Breast epithelium (tissue), 4 donors: Measurements from ENCODE around the gene SCD5. TPM values are rescaled to one million over a fixed set of nuclear protein-coding genes. Genes with fewer than 3 reads are reported as not detected.

Experiments used
- DNase-seq, 2 donors: peaks; one replicate each; pipeline ENCODE4 v3.0.0-alpha.2; 2019; ENCODE audit warnings: low spot score in 2 of 2
- H3K27ac ChIP-seq, 2 donors: fragments of 200-600 bp; sonication (generic) in 1 of 2; one replicate each; pipeline ENCODE4 v1.5.1; 2016 to 2019; ENCODE audit warnings: mild to moderate bottlenecking in 1 of 2
- H3K27me3 ChIP-seq, 2 donors: fragments of 200-600 bp; sonication (generic) in 1 of 2; one replicate each; pipeline versions ENCODE4 v1.5.1 to v1.6.0; 2017 to 2019; ENCODE audit warnings: control low read depth in 1 of 2, mild to moderate bottlenecking in 1 of 2
- H3K36me3 ChIP-seq: fragments of 200-600 bp; one replicate; pipeline ENCODE4 v1.5.1; 2019
- H3K4me1 ChIP-seq, 2 donors: fragments of 200-600 bp; sonication (generic); one replicate each; pipeline ENCODE4 v1.5.1; 2016 to 2019; ENCODE audit warnings: control low read depth in 1 of 2
- H3K4me3 ChIP-seq, 3 donors: fragments of 200-600 bp; sonication (generic); 1 replicate in 2 of 3; 2 replicates in 1 of 3; pipeline ENCODE4 v1.5.1; 2016 to 2019; ENCODE audit warnings: mild to moderate bottlenecking in 3 of 3, moderate library complexity in 2 of 3
- H3K9me3 ChIP-seq, 2 donors: fragments of 200-600 bp; sonication (generic) in 1 of 2; one replicate each; pipeline ENCODE4 v1.5.1; 2016 to 2019; ENCODE audit warnings: control low read depth in 1 of 2
- POLR2A ChIP-seq: fragments of 450-650 bp; IDR thresholded peaks from one replicate; pipeline ENCODE4 v1.6.1; 2016; ENCODE audit warnings: antibody characterized with exemption, mild to moderate bottlenecking, moderate library complexity
- POLR2AphosphoS5 ChIP-seq, 3 donors: sonication (generic); formaldehyde crosslinking; IDR thresholded peaks; one replicate each; pipeline ENCODE4 v1.6.1; 2017; ENCODE audit warnings: antibody characterized with exemption in 3 of 3
- intact Hi-C: fragments of 100-400 bp; cut with DNase I; formaldehyde crosslinking; loops from one replicate; pipeline ENCODE4 v1.15.1; 2023; ENCODE audit warnings: low total_unique reads
- total RNA-seq, 3 donors: library from RNA; depleted of rRNA; stranded (reverse); fragments of >200 nt; gene quantifications; one replicate each; pipeline ENCODE4 v1.1.0, GENCODE V29; 2016
- TF ChIP-seq, protein P1 (sequence below), 3 donors: fragments of 450-650 bp; IDR thresholded peaks; one replicate each; pipeline ENCODE4 v1.5.1; 2016 to 2017; ENCODE audit warnings: antibody characterized with exemption in 3 of 3, mild to moderate bottlenecking in 3 of 3, moderate library complexity in 3 of 3

The SCD5 gene
- total RNA-seq, 3 donors from 2014 or later, result 9.8 to 17.0 (median 14.7) TPM

DNA sequence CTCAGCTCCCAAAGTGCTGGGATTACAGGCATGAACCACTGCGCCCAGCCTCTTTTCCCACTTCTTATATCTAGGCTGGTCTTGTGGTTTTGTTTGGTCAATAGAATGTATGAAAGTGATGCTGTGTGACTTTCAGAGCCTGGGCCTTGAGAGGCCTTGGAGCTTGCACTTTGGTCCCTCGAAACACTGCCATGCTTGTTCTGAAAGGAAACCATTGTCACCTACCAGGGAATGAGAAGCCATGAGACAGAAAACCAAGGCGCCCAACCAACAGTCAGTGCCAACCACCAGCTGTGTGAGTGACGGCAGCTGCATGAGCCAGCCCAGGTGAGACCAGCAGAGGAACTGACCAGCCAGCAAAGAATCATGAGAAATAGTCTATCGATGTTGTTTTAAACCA lies 57.4 kb downstream of the SCD5 start:
- Histone ChIP-seq H3K36me3 (no peaks in the 10 kb centered on the region), H3K9me3 (no peaks in the 10 kb centered on the region), H3K4me3 (no peak overlapping the region), H3K27me3 (no peaks in the 10 kb centered on the region), H3K27ac (no peak overlapping the region), H3K4me1 (no peaks in the 10 kb centered on the region)
- TF ChIP-seq POLR2AphosphoS5 (IDR thresholded peaks at IDR 0.05), result no peak
- TF ChIP-seq, protein P1, sequence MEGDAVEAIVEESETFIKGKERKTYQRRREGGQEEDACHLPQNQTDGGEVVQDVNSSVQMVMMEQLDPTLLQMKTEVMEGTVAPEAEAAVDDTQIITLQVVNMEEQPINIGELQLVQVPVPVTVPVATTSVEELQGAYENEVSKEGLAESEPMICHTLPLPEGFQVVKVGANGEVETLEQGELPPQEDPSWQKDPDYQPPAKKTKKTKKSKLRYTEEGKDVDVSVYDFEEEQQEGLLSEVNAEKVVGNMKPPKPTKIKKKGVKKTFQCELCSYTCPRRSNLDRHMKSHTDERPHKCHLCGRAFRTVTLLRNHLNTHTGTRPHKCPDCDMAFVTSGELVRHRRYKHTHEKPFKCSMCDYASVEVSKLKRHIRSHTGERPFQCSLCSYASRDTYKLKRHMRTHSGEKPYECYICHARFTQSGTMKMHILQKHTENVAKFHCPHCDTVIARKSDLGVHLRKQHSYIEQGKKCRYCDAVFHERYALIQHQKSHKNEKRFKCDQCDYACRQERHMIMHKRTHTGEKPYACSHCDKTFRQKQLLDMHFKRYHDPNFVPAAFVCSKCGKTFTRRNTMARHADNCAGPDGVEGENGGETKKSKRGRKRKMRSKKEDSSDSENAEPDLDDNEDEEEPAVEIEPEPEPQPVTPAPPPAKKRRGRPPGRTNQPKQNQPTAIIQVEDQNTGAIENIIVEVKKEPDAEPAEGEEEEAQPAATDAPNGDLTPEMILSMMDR (IDR thresholded peaks at IDR 0.05), result no peak
- no peak for TF ChIP-seq POLR2A
- intact Hi-C loops, result no loop called here
- DNase-seq, result no peak

DNA sequence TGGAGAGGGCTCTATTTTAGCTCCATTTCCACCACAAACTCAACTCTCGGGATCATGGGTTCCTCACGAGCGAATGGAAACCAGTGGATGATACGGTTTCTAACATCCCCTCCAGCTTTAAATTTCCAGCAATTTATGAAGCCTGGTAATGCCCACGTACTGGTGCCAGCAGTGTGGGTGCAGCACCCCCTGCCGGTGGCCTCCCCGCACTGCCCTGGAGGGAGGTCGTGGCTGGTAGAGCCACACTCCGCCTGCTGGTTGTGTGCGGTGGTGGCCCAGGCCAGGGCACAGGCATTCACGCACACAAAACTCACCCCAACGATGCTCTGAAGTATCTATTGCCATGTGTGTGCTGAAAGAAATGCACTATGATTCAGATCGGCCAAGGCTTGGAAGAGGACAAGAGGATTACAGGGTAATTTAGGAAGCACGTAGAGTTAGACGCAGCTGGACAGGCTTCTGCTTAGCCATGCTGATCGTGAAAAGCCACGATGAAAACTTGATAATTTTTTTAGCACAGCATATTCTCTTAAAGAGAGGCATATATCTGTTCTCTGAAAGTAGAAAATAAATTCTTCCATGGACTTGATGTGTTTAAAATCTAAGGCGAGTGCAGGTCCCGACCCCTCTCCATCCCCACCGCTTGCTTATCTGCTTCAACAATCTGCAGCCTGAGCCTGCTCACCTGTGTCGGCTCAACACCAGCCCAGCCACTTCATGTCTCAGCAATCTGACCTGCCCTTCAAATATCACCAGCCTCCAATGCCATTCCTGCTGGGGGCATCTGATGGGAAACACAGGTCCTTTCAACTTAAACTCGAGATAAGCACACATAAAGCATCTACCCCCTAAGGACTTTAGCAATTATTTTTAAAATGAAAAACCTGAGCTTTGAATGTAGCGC lies 59.1 kb downstream of the SCD5 start:
- H3K27ac ChIP-seq, result no peak overlapping the region
- no peaks in the 10 kb centered on the region for H3K27me3 ChIP-seq
- intact Hi-C loops, result no loop called here
- TF ChIP-seq, protein P1 (IDR thresholded peaks at IDR 0.05), result peak; percentile 42 to 96 (median 46)
- no peak for TF ChIP-seq POLR2A
- peak in 2 of 3 donors; percentile 13 to 42 for TF ChIP-seq POLR2AphosphoS5 (IDR thresholded peaks at IDR 0.05)
- peak in 1 of 2 donors; percentile 72 for DNase-seq
- no peaks in the 10 kb centered on the region for H3K9me3 ChIP-seq
- H3K4me1 ChIP-seq, result no peaks in the 10 kb centered on the region
- no peak overlapping the region for H3K4me3 ChIP-seq
- H3K36me3 ChIP-seq, result no peaks in the 10 kb centered on the region

- Histone ChIP-seq H3K4me1 (no peaks in the 10 kb centered on the region), H3K27me3 (no peaks in the 10 kb centered on the region), H3K36me3 (no peaks in the 10 kb centered on the region), H3K4me3 (no peak overlapping the region), H3K9me3 (no peaks in the 10 kb centered on the region), H3K27ac (no peak overlapping the region)
- intact Hi-C loops, result no loop called here
- no peak for DNase-seq
- TF ChIP-seq POLR2AphosphoS5 (IDR thresholded peaks at IDR 0.05) (no peak), POLR2A (no peak)
- TF ChIP-seq, protein P1 (IDR thresholded peaks at IDR 0.05), result no peak
These were observed 61.2 kb downstream of the SCD5 start for GRCh38 chr4:82737354-82737753.

GRCh38 chr4:82733636-82734035 lies 65.0 kb downstream of the SCD5 start:
- no peaks in the 10 kb centered on the region for H3K4me1 ChIP-seq
- H3K36me3 ChIP-seq, result no peaks in the 10 kb centered on the region
- TF ChIP-seq POLR2A, result no peak
- TF ChIP-seq, protein P1 (IDR thresholded peaks at IDR 0.05), result no peak
- TF ChIP-seq POLR2AphosphoS5 (IDR thresholded peaks at IDR 0.05), result no peak
- H3K4me3 ChIP-seq, result no peak overlapping the region
- H3K27me3 ChIP-seq, result no peaks in the 10 kb centered on the region
- intact Hi-C loops, result no loop called here
- H3K9me3 ChIP-seq, result no peaks in the 10 kb centered on the region
- no peak overlapping the region for H3K27ac ChIP-seq
- no peak for DNase-seq

DNA sequence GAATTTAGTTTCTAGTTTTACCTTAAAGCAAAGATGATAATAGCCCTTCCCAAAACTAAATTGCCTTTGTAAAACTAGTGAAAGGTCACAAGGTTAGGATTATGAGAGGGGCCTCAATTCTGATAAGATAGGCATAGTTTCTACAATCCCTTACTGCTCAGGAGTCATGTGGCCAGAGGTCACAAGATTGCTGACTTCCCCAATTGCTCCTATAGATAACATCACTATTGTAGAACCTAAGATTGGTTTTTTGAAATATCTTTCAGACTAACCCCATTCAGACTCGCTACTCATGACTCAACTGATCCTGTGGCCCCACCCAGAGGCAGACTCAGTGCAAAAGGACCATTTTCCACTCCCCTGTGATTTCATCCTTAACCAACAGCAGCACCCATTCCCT lies 70.3 kb downstream of the SCD5 start:
- Histone ChIP-seq H3K27me3 (no peaks in the 10 kb centered on the region), H3K4me1 (no peaks in the 10 kb centered on the region), H3K27ac (no peak overlapping the region), H3K9me3 (no peaks in the 10 kb centered on the region), H3K36me3 (no peaks in the 10 kb centered on the region), H3K4me3 (no peak overlapping the region)
- TF ChIP-seq, protein P1 (IDR thresholded peaks at IDR 0.05), result no peak
- TF ChIP-seq POLR2AphosphoS5 (IDR thresholded peaks at IDR 0.05) (no peak), POLR2A (no peak)
- DNase-seq, result no peak
- intact Hi-C loops, result no loop called here
